ENCODE data around the gene TXNDC11. TPM values are rescaled to one million over a fixed set of nuclear protein-coding genes. Genes with fewer than 3 reads are reported as not detected.

Gene TXNDC11
- total RNA-seq, 3 donors from 2014 or later = 38.6 to 53.7 (median 47.9) TPM

- Histone ChIP-seq H3K9me3 (no peaks in the 10 kb centered on the region), H3K4me3 (peak within 1 kb of the TSS; percentile 85 to 95 (median 90)), H3K4me1 (peaks cover 5 to 11% of the 10 kb centered on the region in 2 donors), H3K27ac (peak within 1 kb of the TSS; percentile 78 to 80), H3K36me3 (no peaks in the 10 kb centered on the region), H3K27me3 (no peaks in the 10 kb centered on the region)
- TF ChIP-seq POLR2A (IDR thresholded peaks at IDR 0.05) (no peak), CTCF (IDR thresholded peaks at IDR 0.05) (no peak), POLR2AphosphoS5 (IDR thresholded peaks at IDR 0.05) (peak in 1 of 3 donors; percentile 57)
- intact Hi-C loops (cut with DNase I; ENCODE audit: low total_unique reads) = no loop called here
- DNase-seq (ENCODE audit: low spot score in 2 of 2) = peak; percentile 79 to 83
Measured at GRCh38 chr16:11667824-11668622, 74.6 kb downstream of the TXNDC11 start, which contains the start of gene SNN. Gene SNN (plus strand): TSS chr16:11668455. CDS start chr16:11676060, 7,605 bp downstream.

- DNase-seq (ENCODE audit: low spot score in 2 of 2) = no peak
- Histone ChIP-seq H3K27me3 (no peaks in the 10 kb centered on the region), H3K4me3 (peak overlapping the region in 2 of 3 donors; percentile 85 to 90), H3K27ac (no peak overlapping the region), H3K4me1 (peaks cover under 1 to 4% of the 10 kb centered on the region in 2 donors), H3K36me3 (no peaks in the 10 kb centered on the region), H3K9me3 (no peaks in the 10 kb centered on the region)
- no peak for TF ChIP-seq POLR2AphosphoS5 (IDR thresholded peaks at IDR 0.05)
- TF ChIP-seq CTCF (IDR thresholded peaks at IDR 0.05) = no peak
- TF ChIP-seq POLR2A (IDR thresholded peaks at IDR 0.05) = no peak
- intact Hi-C loops (cut with DNase I; ENCODE audit: low total_unique reads) = no loop called here
Measured at GRCh38 chr16:11667221-11667823, 75.3 kb downstream of the TXNDC11 start.

GRCh38 chr16:11666103-11667055 is 76.3 kb downstream of the TXNDC11 start:
- no peaks in the 10 kb centered on the region for H3K9me3 ChIP-seq
- H3K4me3 ChIP-seq = no peak overlapping the region
- H3K36me3 ChIP-seq = no peaks in the 10 kb centered on the region
- no peak for DNase-seq (ENCODE audit: low spot score in 2 of 2)
- H3K27me3 ChIP-seq = no peaks in the 10 kb centered on the region
- no peak for TF ChIP-seq POLR2A (IDR thresholded peaks at IDR 0.05)
- TF ChIP-seq CTCF (IDR thresholded peaks at IDR 0.05) = no peak
- H3K27ac ChIP-seq = no peak overlapping the region
- intact Hi-C loops (cut with DNase I; ENCODE audit: low total_unique reads) = no loop called here
- peaks cover 0 to 3% of the 10 kb centered on the region in 2 donors for H3K4me1 ChIP-seq

GRCh38 chr16:11665071-11665491 is 77.6 kb downstream of the TXNDC11 start:
- no peaks in the 10 kb centered on the region for H3K4me1 ChIP-seq
- no peak overlapping the region for H3K4me3 ChIP-seq
- intact Hi-C loops (cut with DNase I; ENCODE audit: low total_unique reads) = no loop called here
- no peaks in the 10 kb centered on the region for H3K9me3 ChIP-seq
- DNase-seq (ENCODE audit: low spot score in 2 of 2) = no peak
- no peak for TF ChIP-seq CTCF (IDR thresholded peaks at IDR 0.05)
- no peak for TF ChIP-seq POLR2A (IDR thresholded peaks at IDR 0.05)
- no peak for TF ChIP-seq POLR2AphosphoS5 (IDR thresholded peaks at IDR 0.05)
- H3K36me3 ChIP-seq = no peaks in the 10 kb centered on the region
- no peaks in the 10 kb centered on the region for H3K27me3 ChIP-seq
- H3K27ac ChIP-seq = no peak overlapping the region

All from breast epithelium (tissue), 4 donors.